ENCODE results near the gene ASGR1.

Gene ASGR1

GRCh38 chr17:7124923-7125322 is 54.2 kb downstream of the ASGR1 start:
- TF ChIP-seq CTCF (IDR thresholded peaks at IDR 0.05; ENCODE audit: control insufficient read depth, extremely low read depth, insufficient read depth) = no peak
- no peak for DNase-seq (ENCODE audit: low read depth)
- no peak overlapping the region for H3K4me3 ChIP-seq (ENCODE audit: low read depth, low read length)

GRCh38 chr17:7123844-7124243 is 55.3 kb downstream of the ASGR1 start:
- no peak for DNase-seq (ENCODE audit: low read depth)
- H3K4me3 ChIP-seq (ENCODE audit: low read depth, low read length) = no peak overlapping the region
- TF ChIP-seq CTCF (IDR thresholded peaks at IDR 0.05; ENCODE audit: control insufficient read depth, extremely low read depth, insufficient read depth) = no peak

Data from LNCaP clone FGC (cell line).